IPS-18a (cell line): Measurements from ENCODE around the gene EPB42.
"Not testable (repeated sequence)": the region's sequence is repeated elsewhere in the genome, so short reads cannot be mapped to it uniquely, and the experiment has no call there.

Source experiments
- H3K27ac ChIP-seq: one replicate; pipeline ENCODE4 v1.5.1; 2013; ENCODE audit warnings: low read length
- H3K27me3 ChIP-seq: one replicate; pipeline ENCODE4 v1.6.1; 2013; ENCODE audit warnings: mild to moderate bottlenecking, low read length; ENCODE audit not compliant: control insufficient read depth, insufficient read depth
- H3K36me3 ChIP-seq: one replicate; pipeline ENCODE4 v1.6.1; 2013; ENCODE audit warnings: low read depth, low read length; ENCODE audit not compliant: control insufficient read depth
- H3K4me1 ChIP-seq: one replicate; pipeline ENCODE4 v1.6.1; 2013; ENCODE audit warnings: low read depth, low read length; ENCODE audit not compliant: control insufficient read depth
- H3K4me3 ChIP-seq: one replicate; pipeline ENCODE4 v1.5.1; 2013; ENCODE audit warnings: low read length
- H3K9ac ChIP-seq: one replicate; pipeline ENCODE4 v1.6.1; 2013; ENCODE audit warnings: mild to moderate bottlenecking, low read length, moderate library complexity
- H3K9me3 ChIP-seq: one replicate; pipeline ENCODE4 v1.6.1; 2013; ENCODE audit warnings: low read depth, low read length; ENCODE audit not compliant: control insufficient read depth

EPB42 gene

DNA sequence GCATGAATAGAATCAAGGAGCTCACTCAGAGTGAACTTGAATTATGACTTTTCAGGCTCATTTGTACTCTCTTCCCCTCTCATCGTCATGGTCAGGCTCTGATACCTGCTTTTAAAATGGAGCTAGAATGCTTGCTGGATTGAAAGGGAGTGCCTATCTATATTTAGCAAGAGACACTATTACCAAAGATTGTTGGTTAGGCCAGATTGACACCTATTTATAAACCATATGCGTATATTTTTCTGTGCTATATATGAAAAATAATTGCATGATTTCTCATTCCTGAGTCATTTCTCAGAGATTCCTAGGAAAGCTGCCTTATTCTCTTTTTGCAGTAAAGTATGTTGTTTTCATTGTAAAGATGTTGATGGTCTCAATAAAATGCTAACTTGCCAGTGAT is 26.0 kb downstream of the EPB42 start:
- H3K9ac ChIP-seq: no peak overlapping the region
- no peaks in the 10 kb centered on the region for H3K27me3 ChIP-seq
- no peak overlapping the region for H3K4me3 ChIP-seq
- no peak overlapping the region for H3K27ac ChIP-seq
- H3K4me1 ChIP-seq: no peaks in the 10 kb centered on the region
- H3K36me3 ChIP-seq: peaks cover 19% of the 10 kb centered on the region
- H3K9me3 ChIP-seq: no peaks in the 10 kb centered on the region

DNA sequence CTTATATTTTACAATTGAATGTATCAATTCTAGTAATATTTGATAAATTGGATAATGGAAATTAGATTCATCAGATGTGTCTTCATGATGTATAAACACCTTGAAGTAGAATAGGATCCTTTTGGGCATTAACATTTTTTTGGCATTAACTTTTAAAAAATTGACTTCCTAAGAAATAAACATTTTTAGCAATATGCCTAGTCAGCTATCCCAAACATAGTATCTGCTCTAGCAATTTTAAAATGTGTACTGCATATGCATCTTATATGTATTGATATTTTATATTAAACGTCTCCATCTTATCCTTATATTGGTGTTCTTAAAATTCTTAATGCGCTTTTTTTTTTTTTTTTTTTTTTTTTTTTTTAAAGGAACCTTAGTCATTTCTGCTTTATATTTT is 27.1 kb downstream of the EPB42 start:
- Histone ChIP-seq H3K9ac (no peak overlapping the region), H3K9me3 (no peaks in the 10 kb centered on the region), H3K27ac (no peak overlapping the region), H3K4me3 (no peak overlapping the region), H3K36me3 (peaks cover 22% of the 10 kb centered on the region), H3K27me3 (no peaks in the 10 kb centered on the region), H3K4me1 (no peaks in the 10 kb centered on the region)

- Histone ChIP-seq H3K4me1 (peaks cover 4% of the 10 kb centered on the region), H3K36me3 (peaks cover 22% of the 10 kb centered on the region), H3K9me3 (no peaks in the 10 kb centered on the region), H3K27ac (no peak overlapping the region), H3K4me3 (no peak overlapping the region), H3K9ac (no peak overlapping the region), H3K27me3 (no peaks in the 10 kb centered on the region)
Observed at GRCh38 chr15:43190178-43190577, 30.6 kb downstream of the EPB42 start.

DNA sequence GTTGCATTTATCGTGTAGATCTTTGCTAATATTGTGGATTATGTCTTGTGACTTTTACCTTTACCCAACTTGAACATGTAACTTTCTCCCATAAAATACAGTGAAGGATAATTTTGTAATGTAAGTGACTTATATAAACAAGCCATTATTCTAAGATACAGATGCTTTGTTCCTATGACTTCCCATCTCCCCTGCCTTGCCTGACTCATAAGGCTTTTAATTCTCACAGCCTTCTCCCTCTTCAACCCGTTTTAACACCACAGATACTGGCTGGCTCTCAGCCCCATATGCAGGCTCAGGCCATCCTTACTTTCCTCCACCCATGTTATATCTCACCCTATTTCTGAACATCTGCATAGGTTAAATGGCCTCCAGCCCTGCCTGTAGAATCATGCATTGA is 31.5 kb downstream of the EPB42 start:
- Histone ChIP-seq H3K27ac (no peak overlapping the region), H3K9me3 (no peaks in the 10 kb centered on the region), H3K9ac (no peak overlapping the region), H3K36me3 (peaks cover 14% of the 10 kb centered on the region), H3K4me3 (no peak overlapping the region), H3K27me3 (no peaks in the 10 kb centered on the region), H3K4me1 (peaks cover 9% of the 10 kb centered on the region)

- peaks cover 9% of the 10 kb centered on the region for H3K4me1 ChIP-seq
- H3K27me3 ChIP-seq: no peaks in the 10 kb centered on the region
- no peak overlapping the region for H3K4me3 ChIP-seq
- H3K9me3 ChIP-seq: no peaks in the 10 kb centered on the region
- H3K27ac ChIP-seq: no peak overlapping the region
- H3K9ac ChIP-seq: no peak overlapping the region
- H3K36me3 ChIP-seq: peaks cover 9% of the 10 kb centered on the region
Observed at GRCh38 chr15:43187544-43188155, 33.2 kb downstream of the EPB42 start.

DNA sequence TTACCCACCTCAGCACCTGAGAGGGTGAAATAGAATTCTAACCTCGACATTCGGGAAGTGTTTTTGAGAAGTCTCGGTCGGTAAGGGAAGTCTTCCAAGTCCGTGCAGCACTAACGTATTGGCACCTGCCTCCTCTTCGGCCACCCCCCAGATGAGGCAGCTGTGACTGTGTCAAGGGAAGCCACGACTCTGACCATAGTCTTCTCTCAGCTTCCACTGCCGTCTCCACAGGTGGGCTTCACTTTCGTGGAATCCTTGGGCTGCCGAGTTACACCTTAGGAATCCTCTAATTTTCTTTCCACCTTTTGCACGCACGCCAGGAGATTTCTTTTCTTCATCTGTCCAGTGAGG is 34.8 kb downstream of the EPB42 start:
- Histone ChIP-seq H3K27ac (no peak overlapping the region), H3K4me1 (peaks cover 9% of the 10 kb centered on the region), H3K4me3 (peak overlapping the region; percentile 80), H3K36me3 (peaks cover 6% of the 10 kb centered on the region), H3K9ac (peak overlapping the region; percentile 38), H3K9me3 (no peaks in the 10 kb centered on the region), H3K27me3 (no peaks in the 10 kb centered on the region)

DNA sequence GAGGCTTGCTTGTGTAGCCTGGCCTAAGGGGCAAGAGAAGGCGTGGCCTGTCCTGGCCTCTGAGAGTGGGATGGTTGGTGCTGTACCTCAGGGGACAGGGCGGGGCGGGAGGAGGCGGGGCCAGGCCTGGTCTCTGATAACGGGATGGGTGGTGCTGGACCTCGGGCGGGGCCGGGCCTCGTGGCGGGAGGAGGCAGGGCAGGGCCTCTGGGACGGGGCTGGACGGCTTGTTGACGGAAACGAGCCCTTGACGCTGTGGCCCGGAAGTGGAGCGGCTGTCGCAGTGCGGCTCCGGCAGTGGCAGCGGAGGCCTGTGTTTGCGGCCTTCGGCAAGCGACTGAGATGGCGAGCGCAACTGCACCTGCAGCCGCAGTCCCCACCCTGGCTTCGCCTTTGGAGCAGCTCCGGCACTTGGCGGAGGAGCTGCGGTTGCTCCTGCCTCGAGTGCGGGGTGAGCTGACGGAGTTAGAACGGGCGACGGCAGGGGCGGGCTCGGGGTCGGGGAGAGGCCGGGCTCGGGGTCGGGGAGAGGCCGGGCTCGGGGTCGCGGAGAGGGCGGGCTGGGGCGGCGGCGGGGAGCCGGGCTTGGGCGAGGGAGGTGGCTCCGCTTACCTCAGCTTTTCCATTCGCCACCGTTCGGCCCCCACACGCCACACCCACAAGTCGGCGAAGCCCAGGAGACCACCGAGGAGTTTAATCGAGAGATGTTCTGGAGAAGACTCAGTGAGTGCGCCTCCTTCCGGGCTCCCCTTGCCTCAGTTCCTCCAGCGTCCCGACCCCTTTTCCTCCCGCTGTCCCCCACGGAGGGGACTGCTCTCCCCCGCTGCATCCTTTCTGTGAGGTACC is 35.4 kb downstream of the EPB42 start, which contains the start of gene CCNDBP1:
Gene CCNDBP1 (plus strand): TSS at position 247 of the 846 bp plus-strand sequence. CDS start 96 bp downstream, at position 343.
- Histone ChIP-seq H3K4me3 (peak within 1 kb of the TSS; percentile 80), H3K9ac (peak within 1 kb of the TSS; percentile 38), H3K9me3 (no peaks in the 10 kb centered on the region), H3K27ac (no peak within 1 kb of the TSS), H3K27me3 (no peaks in the 10 kb centered on the region), H3K36me3 (peaks cover 6% of the 10 kb centered on the region), H3K4me1 (peaks cover 9% of the 10 kb centered on the region)

DNA sequence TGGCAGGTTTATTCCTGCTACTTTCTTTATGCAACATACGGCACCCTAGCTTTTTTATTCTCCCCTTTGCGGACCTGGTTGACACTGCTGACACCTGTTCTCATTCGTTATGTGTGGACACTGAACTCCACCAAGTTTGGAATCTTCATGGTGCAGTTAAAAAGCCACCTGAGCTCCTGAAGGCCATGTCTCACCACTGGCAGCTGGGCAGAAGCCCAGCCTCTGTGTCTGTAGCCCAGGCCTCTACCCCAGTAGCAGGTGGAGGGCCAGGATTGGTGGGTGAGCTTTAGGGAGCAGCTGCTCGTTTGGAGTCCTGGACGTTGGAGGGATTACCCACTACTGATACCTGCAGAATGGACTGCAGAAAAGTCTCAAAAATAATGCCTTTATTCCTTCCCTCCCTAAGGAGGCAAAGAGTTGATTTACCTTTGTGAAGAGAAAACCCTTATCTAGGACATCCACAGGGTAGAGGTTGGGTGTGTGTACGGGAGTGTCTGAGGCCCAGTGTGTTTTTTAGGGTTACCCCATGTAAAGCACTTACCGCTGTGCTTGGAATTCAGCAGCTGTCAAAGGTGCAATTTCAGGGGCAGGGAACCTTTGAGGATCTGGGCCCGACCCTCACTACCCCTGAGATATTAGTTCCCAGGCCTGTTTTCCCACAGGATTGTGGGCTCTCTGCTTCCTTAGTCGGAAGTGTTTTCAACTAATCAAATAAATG is 36.3 kb downstream of the EPB42 start:
- H3K4me1 ChIP-seq: peaks cover 9% of the 10 kb centered on the region
- H3K27me3 ChIP-seq: no peaks in the 10 kb centered on the region
- no peak overlapping the region for H3K9ac ChIP-seq
- H3K27ac ChIP-seq: no peak overlapping the region
- peak overlapping the region; percentile 80 for H3K4me3 ChIP-seq
- H3K36me3 ChIP-seq: peaks cover 2% of the 10 kb centered on the region
- no peaks in the 10 kb centered on the region for H3K9me3 ChIP-seq

DNA sequence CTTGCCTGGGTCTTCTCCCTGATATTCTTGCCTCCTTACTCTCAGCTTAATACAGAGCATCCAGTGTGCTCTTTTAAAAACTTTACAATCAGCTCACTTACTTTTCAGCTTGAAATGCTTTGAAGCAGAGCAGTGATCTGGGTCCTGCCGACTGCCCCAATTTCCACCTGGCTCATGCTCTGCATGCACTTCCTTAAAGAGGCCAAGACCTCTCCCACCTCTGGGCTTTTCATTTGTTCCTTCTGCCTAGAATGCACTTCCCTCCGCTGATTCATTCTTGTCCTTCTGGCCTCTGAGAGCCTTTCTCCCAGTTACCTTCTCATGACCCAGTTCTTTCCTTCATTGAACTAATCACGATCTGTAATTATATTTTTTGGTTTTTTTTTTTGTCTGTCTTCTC is 37.5 kb downstream of the EPB42 start:
- Histone ChIP-seq H3K36me3 (no peaks in the 10 kb centered on the region), H3K4me1 (peaks cover 9% of the 10 kb centered on the region), H3K27ac (no peak overlapping the region), H3K9ac (no peak overlapping the region), H3K4me3 (no peak overlapping the region), H3K9me3 (no peaks in the 10 kb centered on the region), H3K27me3 (no peaks in the 10 kb centered on the region)

- not testable (repeated sequence) for H3K9me3 ChIP-seq, H3K4me3 ChIP-seq, H3K27ac ChIP-seq, H3K4me1 ChIP-seq, H3K27me3 ChIP-seq, H3K9ac ChIP-seq, H3K36me3 ChIP-seq
Observed at GRCh38 chr15:43177147-43177546, 43.7 kb downstream of the EPB42 start.

- not testable (repeated sequence) for H3K36me3 ChIP-seq, H3K9ac ChIP-seq, H3K9me3 ChIP-seq, H3K27ac ChIP-seq, H3K27me3 ChIP-seq, H3K4me3 ChIP-seq, H3K4me1 ChIP-seq
Observed at GRCh38 chr15:43175656-43176309, 45.0 kb downstream of the EPB42 start.
